AG04450 (cell line): ENCODE data around the gene SLFN11. TPM values are rescaled to one million over a fixed set of nuclear protein-coding genes. Genes with fewer than 3 reads are reported as not detected.

Experiments
- CTCF ChIA-PET: fragments of 300-600, 350-600 bp; formaldehyde crosslinking; extraction: SDS; loops from one replicate; lab custom pipeline; 2022; ENCODE audit warnings: antibody characterized with exemption, inconsistent platforms; lab: Charles Lee
- POLR2A ChIA-PET: fragments of 350-600 bp; formaldehyde crosslinking; extraction: SDS; loops from one replicate; lab custom pipeline; 2021; ENCODE audit warnings: antibody characterized with exemption, inconsistent platforms; lab: Yijun Ruan, JAX
- DNase-seq: peaks from one replicate; pipeline ENCODE4 v3.0.0-alpha.2; 2011; ENCODE audit warnings: low read depth, low spot score
- H3K27ac ChIP-seq: one replicate; pipeline ENCODE4 v1.5.1; 2012; ENCODE audit warnings: low read depth, low read length, control low read depth
- H3K27me3 ChIP-seq: one replicate; pipeline ENCODE4 v1.6.0; 2012; ENCODE audit warnings: low read length; ENCODE audit not compliant: control insufficient read depth, insufficient read depth
- H3K4me3 ChIP-seq: 2 replicates; pipeline ENCODE4 v1.5.1; 2011; ENCODE audit warnings: mild to moderate bottlenecking, low read depth, low read length, control low read depth
- H3K9me3 ChIP-seq: 2 replicates; pipeline ENCODE4 v1.5.1; 2012; ENCODE audit warnings: low read length; ENCODE audit not compliant: control insufficient read depth, insufficient read depth
- CTCF ChIP-seq: IDR thresholded peaks from 2 replicates; pipeline ENCODE4 v1.5.1; 2011; ENCODE audit warnings: low read depth, low read length, control low read depth, inconsistent platforms
- polyA plus RNA-seq: library from polyadenylated mRNA; depleted of rRNA; stranded (reverse); fragments of >200 nt; gene quantifications from 2 replicates; pipeline ENCODE4 v1.2.3, GENCODE V29; 2011

Gene SLFN11
- polyA plus RNA-seq, 1 experiment, result 73.2 TPM

- ChIA-PET CTCF (interaction anchor here (0.6 to 2.0 kb wide), 3 partner anchors 62 to 211 kb away, joined by 3 to 6 read pairs (median 3); no protein-coding TSS in a partner anchor), POLR2A (interaction anchor here (1.9 kb wide), 1 partner anchor 132 kb away, joined by 11 read pairs; the partner anchor contains the start of gene SLFN5)
- Histone ChIP-seq H3K9me3 (no peaks in the 10 kb centered on the region; the same call in 1 of the 2 replicates), H3K27ac (peak overlapping the region; percentile 100), H3K27me3 (no peaks in the 10 kb centered on the region), H3K4me3 (peak overlapping the region; percentile 92)
- no peak for DNase-seq
- no peak for TF ChIP-seq CTCF
These were observed 1.4 kb upstream of the SLFN11 start for GRCh38 chr17:35374766-35375344.

DNA sequence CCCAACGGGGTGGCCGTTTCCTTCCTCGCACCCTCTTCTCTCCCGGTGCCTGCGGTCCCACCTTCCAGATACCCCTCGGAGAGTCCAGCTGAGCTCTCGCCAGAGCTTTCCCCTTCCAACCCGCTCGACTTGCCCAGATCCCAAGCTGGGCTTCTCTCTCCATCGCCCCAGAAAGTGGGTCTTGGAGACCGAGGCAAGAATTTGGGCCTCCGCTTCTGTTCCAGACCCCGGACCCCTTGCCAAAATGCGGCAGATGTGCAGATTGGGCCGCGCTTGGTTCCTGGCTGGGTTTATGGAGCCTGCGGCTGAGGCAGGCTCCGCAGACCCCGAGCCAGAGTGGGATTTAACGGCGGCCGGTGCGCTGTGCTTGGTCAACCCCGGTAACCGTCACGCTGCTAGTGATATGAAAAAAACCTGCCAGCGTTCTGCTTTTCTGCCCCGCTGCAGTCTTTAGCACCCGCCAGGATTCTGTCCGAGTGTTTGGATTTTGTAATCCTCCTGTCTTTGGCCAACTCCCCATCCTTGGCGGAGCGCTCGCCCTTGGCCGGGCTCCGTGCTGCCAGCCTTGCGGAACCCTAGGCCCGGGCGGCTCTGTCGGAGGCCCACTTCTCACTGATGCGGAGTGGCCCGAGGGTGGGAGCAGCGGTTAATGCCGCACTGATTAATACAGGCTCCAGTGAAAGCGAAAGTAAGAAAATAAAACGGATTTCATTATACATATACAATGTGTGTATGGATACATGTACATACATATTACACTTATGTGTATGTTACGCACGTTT is 754 bp upstream of the SLFN11 start:
- ChIA-PET POLR2A (interaction anchor here (0.6 to 2.2 kb wide), 19 partner anchors 9 to 246 kb away, joined by 3 to 25 read pairs (median 5); partner anchors contain the start of genes PEX12, SLFN12, SLFN13 and SLFN5), CTCF (interaction anchor here (0.8 to 1.0 kb wide), 2 partner anchors 167 to 373 kb away, joined by 3 read pairs; no protein-coding TSS in a partner anchor)
- H3K27me3 ChIP-seq, result no peaks in the 10 kb centered on the region
- peak overlapping the region; percentile 100 for H3K27ac ChIP-seq
- H3K9me3 ChIP-seq, result no peaks in the 10 kb centered on the region; the same call in 1 of the 2 replicates
- 0 out of 2 replicates have a peak, but pooled peaks have one; percentile 1 for TF ChIP-seq CTCF
- DNase-seq, result no peak
- H3K4me3 ChIP-seq, result peak overlapping the region; percentile 92

DNA sequence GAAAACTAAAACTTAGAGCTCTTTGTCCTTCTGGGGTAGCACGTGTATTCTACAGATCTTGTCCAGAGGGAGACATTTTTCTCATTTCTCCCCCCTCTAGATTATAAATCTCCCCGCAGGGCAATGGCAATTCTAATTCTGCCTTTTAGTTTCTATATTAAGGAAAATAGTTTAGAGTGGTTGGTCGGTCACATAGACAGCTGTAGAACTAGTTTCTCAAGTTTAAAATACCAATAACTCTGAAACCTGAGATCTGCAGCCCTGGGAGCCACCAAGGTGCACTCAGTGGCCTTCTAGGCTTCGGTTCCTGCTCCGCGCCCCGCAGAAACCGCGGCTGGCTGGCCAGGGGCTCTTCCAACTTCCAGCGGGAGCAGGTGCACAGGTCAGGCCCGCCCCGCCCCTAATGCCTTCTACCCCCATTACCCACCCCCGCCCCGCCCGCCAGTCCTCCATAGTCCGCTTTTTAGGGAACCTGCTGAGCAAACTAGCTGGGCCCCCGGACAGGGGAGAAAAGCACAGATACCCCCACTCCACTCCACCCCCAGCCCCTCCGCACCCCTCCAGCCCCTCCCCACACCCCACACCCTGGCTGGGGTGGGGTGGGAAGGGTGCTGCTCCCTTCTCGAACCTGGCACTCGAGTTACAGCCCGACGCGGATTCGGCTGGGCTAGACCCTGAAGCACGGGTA is 431 bp downstream of the SLFN11 start:
- DNase-seq, result no peak
- TF ChIP-seq CTCF, result peak; percentile 9
- H3K9me3 ChIP-seq, result no peaks in the 10 kb centered on the region; the same call in 1 of the 2 replicates
- peak overlapping the region; percentile 92 for H3K4me3 ChIP-seq
- ChIA-PET CTCF (interaction anchor here (0.6 to 1.8 kb wide), 6 partner anchors 48 to 391 kb away, joined by 3 to 5 read pairs (median 3); no protein-coding TSS in a partner anchor), POLR2A (interaction anchor here (0.6 to 2.2 kb wide), 14 partner anchors 8 to 309 kb away, joined by 3 to 25 read pairs (median 5); partner anchors contain the start of genes PEX12, RFFL, SLFN12 and SLFN13)
- H3K27ac ChIP-seq, result peak overlapping the region; percentile 100
- H3K27me3 ChIP-seq, result no peaks in the 10 kb centered on the region

- TF ChIP-seq CTCF, result no peak
- CTCF ChIA-PET, result interaction anchor here (1.1 to 1.8 kb wide), 2 partner anchors 161 to 392 kb away, joined by 3 to 5 read pairs; no protein-coding TSS in a partner anchor
These were observed 1.5 kb downstream of the SLFN11 start for GRCh38 chr17:35371934-35372333.

More at GRCh38 chr17:35371934-35372333, 1.5 kb downstream of the SLFN11 start:
- Histone ChIP-seq H3K9me3 (no peaks in the 10 kb centered on the region; the same call in 1 of the 2 replicates), H3K27ac (no peak overlapping the region), H3K4me3 (peak overlapping the region; percentile 92), H3K27me3 (no peaks in the 10 kb centered on the region)
- POLR2A ChIA-PET, result no interaction called here
- no peak for DNase-seq
